ENCODE data around the gene ACOT9. TPM values are rescaled to one million over a fixed set of nuclear protein-coding genes. Genes with fewer than 3 reads are reported as not detected.

Gene ACOT9
- total RNA-seq, 1 experiment from 2014 or later = 33.6 TPM

GRCh38 chrX:23726191-23726590 lies 16.9 kb downstream of the ACOT9 start:
- BruUV-seq (replicated peaks) = no TSS peak
- no peaks in the 10 kb centered on the region for H3K27me3 ChIP-seq (replicated peaks; ENCODE audit: insufficient read depth, low read depth, low read length, poor library complexity)
- no peaks in the 10 kb centered on the region for H3K4me1 ChIP-seq (ENCODE audit: insufficient read depth, low read length, poor library complexity, severe bottlenecking)
- H3K9me3 ChIP-seq (ENCODE audit: low read depth, low read length, poor library complexity, severe bottlenecking) = no peaks in the 10 kb centered on the region
- no peak overlapping the region for H3K27ac ChIP-seq (ENCODE audit: low read depth, low read length, poor library complexity, severe bottlenecking)
- no peak overlapping the region for H3K4me3 ChIP-seq (ENCODE audit: low read depth, low read length, poor library complexity, severe bottlenecking)
- ChIA-PET CTCF (interaction anchor here (0.6 kb wide), 1 partner anchor 343 kb away, joined by 4 read pairs; no protein-coding TSS in a partner anchor), POLR2A (ENCODE audit: low non-redundant PET) (no interaction called here)
- intact Hi-C loops (cut with micrococcal nuclease; ENCODE audit: unreplicated experiment) = no loop called here
- no peak for DNase-seq (ENCODE audit: low spot score)
- TF ChIP-seq EZH2 (IDR thresholded peaks at IDR 0.05; ENCODE audit: borderline replicate concordance, low read depth, low read length, poor library complexity, severe bottlenecking) = no peak
- TF ChIP-seq CTCF (conservative IDR thresholded peaks at IDR 0.05; ENCODE audit: low read depth, low read length) = no peak
- peaks cover 10% of the 10 kb centered on the region for H3K36me3 ChIP-seq (ENCODE audit: insufficient read depth, low read length, poor library complexity, severe bottlenecking)

GRCh38 chrX:23720117-23720677 lies 22.9 kb downstream of the ACOT9 start:
- POLR2A ChIA-PET (ENCODE audit: low non-redundant PET) = interaction anchor here (0.5 kb wide), 1 partner anchor 190 kb away, joined by 3 read pairs; no protein-coding TSS in a partner anchor
- no peak overlapping the region for H3K4me3 ChIP-seq (ENCODE audit: low read depth, low read length, poor library complexity, severe bottlenecking)
- CTCF ChIA-PET = interaction anchor here (1.0 kb wide), 1 partner anchor 182 kb away, joined by 4 read pairs; no protein-coding TSS in a partner anchor
- H3K9me3 ChIP-seq (ENCODE audit: low read depth, low read length, poor library complexity, severe bottlenecking) = no peaks in the 10 kb centered on the region
- H3K36me3 ChIP-seq (ENCODE audit: insufficient read depth, low read length, poor library complexity, severe bottlenecking) = peaks cover 11% of the 10 kb centered on the region
- TF ChIP-seq EZH2 (IDR thresholded peaks at IDR 0.05; ENCODE audit: borderline replicate concordance, low read depth, low read length, poor library complexity, severe bottlenecking) (no peak), CTCF (conservative IDR thresholded peaks at IDR 0.05; ENCODE audit: low read depth, low read length) (no peak)
- no peaks in the 10 kb centered on the region for H3K4me1 ChIP-seq (ENCODE audit: insufficient read depth, low read length, poor library complexity, severe bottlenecking)
- intact Hi-C loops (cut with micrococcal nuclease; ENCODE audit: unreplicated experiment) = no loop called here
- DNase-seq (ENCODE audit: low spot score) = peak; percentile 40
- no peaks in the 10 kb centered on the region for H3K27me3 ChIP-seq (replicated peaks; ENCODE audit: insufficient read depth, low read depth, low read length, poor library complexity)
- no TSS peak for BruUV-seq (replicated peaks)
- no peak overlapping the region for H3K27ac ChIP-seq (ENCODE audit: low read depth, low read length, poor library complexity, severe bottlenecking)

GRCh38 chrX:23705235-23705634 lies 37.8 kb downstream of the ACOT9 start:
- no TSS peak for BruUV-seq (replicated peaks)
- Histone ChIP-seq H3K4me3 (ENCODE audit: low read depth, low read length, poor library complexity, severe bottlenecking) (no peak overlapping the region), H3K27me3 (replicated peaks; ENCODE audit: insufficient read depth, low read depth, low read length, poor library complexity) (no peaks in the 10 kb centered on the region), H3K36me3 (ENCODE audit: insufficient read depth, low read length, poor library complexity, severe bottlenecking) (peaks cover 3% of the 10 kb centered on the region), H3K9me3 (ENCODE audit: low read depth, low read length, poor library complexity, severe bottlenecking) (no peaks in the 10 kb centered on the region), H3K27ac (ENCODE audit: low read depth, low read length, poor library complexity, severe bottlenecking) (no peak overlapping the region), H3K4me1 (ENCODE audit: insufficient read depth, low read length, poor library complexity, severe bottlenecking) (no peaks in the 10 kb centered on the region)
- DNase-seq (ENCODE audit: low spot score) = no peak
- CTCF ChIA-PET = no interaction called here
- intact Hi-C loops (cut with micrococcal nuclease; ENCODE audit: unreplicated experiment) = no loop called here
- TF ChIP-seq EZH2 (IDR thresholded peaks at IDR 0.05; ENCODE audit: borderline replicate concordance, low read depth, low read length, poor library complexity, severe bottlenecking) = no peak
- no peak for TF ChIP-seq CTCF (conservative IDR thresholded peaks at IDR 0.05; ENCODE audit: low read depth, low read length)
- POLR2A ChIA-PET (ENCODE audit: low non-redundant PET) = no interaction called here
